ENCODE measurements around the gene CDKN1C.

DNA sequence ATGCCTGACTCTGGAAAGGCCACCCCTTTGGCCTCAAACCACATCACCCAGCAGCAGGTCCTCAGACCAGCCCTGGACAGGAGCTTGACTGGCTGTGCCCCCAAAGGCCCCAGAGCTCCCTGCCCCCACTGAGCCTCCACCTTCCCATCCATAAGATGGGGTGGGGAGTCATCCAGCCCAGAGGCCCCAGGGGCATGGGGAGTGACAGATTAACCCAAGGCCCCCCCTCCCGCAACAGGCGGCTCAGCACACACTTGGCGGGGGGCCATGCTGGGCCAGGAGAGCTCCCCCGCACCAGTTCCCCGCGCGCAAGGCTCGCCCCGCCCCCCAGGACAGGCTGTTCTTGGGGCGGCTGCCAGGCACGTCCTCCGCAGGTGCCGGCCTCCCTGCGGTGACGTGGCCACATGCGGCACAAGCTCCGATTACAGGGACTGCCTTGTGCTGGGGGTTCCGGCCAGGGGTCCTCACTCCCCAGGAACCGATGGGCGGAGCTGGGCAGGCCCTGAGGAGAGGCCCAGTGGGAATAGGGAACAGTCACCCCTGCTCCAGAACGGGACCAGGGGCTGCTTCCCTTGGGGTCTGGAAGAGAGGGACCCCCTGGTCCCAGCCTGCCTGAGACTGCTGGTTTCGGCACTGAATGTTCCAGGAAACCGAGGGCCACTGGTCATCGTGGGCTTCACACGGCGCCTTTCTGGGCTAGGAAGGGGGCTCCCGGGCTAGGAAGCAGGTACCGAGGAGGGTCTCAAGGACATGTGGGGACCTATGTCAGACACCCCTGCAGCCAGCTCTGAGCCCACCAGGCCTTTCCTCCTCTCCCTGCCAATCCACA lies 5.1 kb upstream of the CDKN1C start:
- TF ChIP-seq MXI1 (conservative IDR thresholded peaks at IDR 0.05; ENCODE audit: poor library complexity, severe bottlenecking): no peak
- no peak for TF ChIP-seq EZH2 (IDR thresholded peaks at IDR 0.05; ENCODE audit: borderline replicate concordance, insufficient read depth, low read length, poor library complexity, severe bottlenecking)
- no peak for TF ChIP-seq CTCF (IDR thresholded peaks at IDR 0.05; ENCODE audit: poor library complexity, severe bottlenecking)
- TF ChIP-seq RAD21 (conservative IDR thresholded peaks at IDR 0.05): no peak
- no peak for TF ChIP-seq REST (IDR thresholded peaks at IDR 0.05; ENCODE audit: borderline replicate concordance)
- TF ChIP-seq SMC3 (conservative IDR thresholded peaks at IDR 0.05; ENCODE audit: poor library complexity): no peak
- TF ChIP-seq EP300 (conservative IDR thresholded peaks at IDR 0.05; ENCODE audit: poor library complexity, severe bottlenecking): no peak
- TF ChIP-seq TAF1 (IDR thresholded peaks at IDR 0.05; ENCODE audit: low read depth): no peak

All from neural cell (in vitro differentiated cells).